DND-41 (cell line): Measurements from ENCODE around the gene MYO16.

Source experiments
- CTCF ChIP-seq: IDR thresholded peaks from 2 replicates; pipeline ENCODE4 v1.5.1; 2012; ENCODE audit warnings: borderline replicate concordance, low read length, moderate library complexity, mild to moderate bottlenecking; ENCODE audit not compliant: poor library complexity, severe bottlenecking; ENCODE audit errors: extremely low read depth
- EZH2 ChIP-seq: IDR thresholded peaks from 3 replicates; pipeline ENCODE4 v1.6.1; 2012; ENCODE audit warnings: borderline replicate concordance, low read depth, mild to moderate bottlenecking, moderate library complexity, low read length, inconsistent platforms; ENCODE audit not compliant: severe bottlenecking

- TF ChIP-seq CTCF (no peak), EZH2 (no peak)
Measured at GRCh38 chr13:108889324-108889984, 260.0 kb downstream of the MYO16 start.
